HCT116 (cell line): ENCODE measurements around the gene INMT. TPM values are rescaled to one million over a fixed set of nuclear protein-coding genes. Genes with fewer than 3 reads are reported as not detected.

Experiments
- ATAC-seq: fragments of 200-7000 bp; cut with Tn5 transposase; 2 replicates; pipeline ENCODE4 v1.9.1; 2020; ENCODE audit warnings: mild to moderate bottlenecking, moderate library complexity
- BruUV-seq: library from RNA; stranded (reverse); fragments of 400-500 nt; replicated peaks from 2 replicates; lab custom pipeline; 2021; lab: Mats Ljungman, UMichigan
- CTCF ChIA-PET: fragments of 300-600 bp; sonication (Branson Sonifier 250); formaldehyde crosslinking; loops from one replicate; lab custom pipeline; 2021; ENCODE audit warnings: antibody characterized with exemption; lab: Charles Lee
- POLR2A ChIA-PET: fragments of 300-600, 350-600 bp; sonication (Branson Sonifier 250); formaldehyde crosslinking; loops from one replicate; lab custom pipeline; 2021; ENCODE audit warnings: antibody characterized with exemption; lab: Charles Lee
- RAD21 ChIA-PET, 2 experiments: fragments of 300-600 bp; sonication (Branson Sonifier 250); formaldehyde crosslinking; loops; one replicate each; lab custom pipeline; 2023; ENCODE audit warnings: low total read pairs in 2 of 2; ENCODE audit not compliant: uncharacterized antibody in 2 of 2, unreplicated experiment in 2 of 2, low non-redundant PET in 1 of 2; lab: Charles Lee
- DNase-seq: peaks from one replicate; pipeline ENCODE4 v3.0.0-alpha.2; 2010; ENCODE audit warnings: low read depth, low spot score
- H2AFZ ChIP-seq: fragments of 200-600 bp; shearing (Covaris generic), sonication (generic); 2 replicates; pipeline ENCODE4 v1.6.1; 2017; ENCODE audit warnings: low read depth, mixed run types, mixed read lengths, antibody characterized with exemption, low read length; ENCODE audit not compliant: poor library complexity, severe bottlenecking
- H3K27ac ChIP-seq: 2 replicates; pipeline ENCODE4 v1.5.1; 2012; ENCODE audit warnings: low read depth, low read length
- H3K27me3 ChIP-seq: fragments of 200-600 bp; sonication (generic); 2 replicates; pipeline ENCODE4 v1.6.1; 2016; ENCODE audit warnings: mixed run types, low read length, mixed read lengths; ENCODE audit not compliant: insufficient read depth
- H3K36me3 ChIP-seq, 2 experiments: fragments of 200-500 bp in 1 of 2; fragments of 200-600 bp in 1 of 2; sonication (Bioruptor generic) in 1 of 2; sonication (generic) in 1 of 2; 2 replicates each; pipeline versions ENCODE4 v1.5.1 to v1.6.1; 2014 to 2016; ENCODE audit warnings: low read length in 2 of 2, inconsistent platforms in 1 of 2, mixed read lengths in 1 of 2, mixed run types in 1 of 2; ENCODE audit not compliant: insufficient read depth in 2 of 2, control insufficient read depth in 1 of 2
- H3K4me1 ChIP-seq, 2 experiments: fragments of 200-600 bp in 1 of 2; sonication (generic) in 1 of 2; 2 replicates each; pipeline versions ENCODE4 v1.5.1 to v1.6.1; 2012 to 2017; ENCODE audit warnings: low read length in 2 of 2, inconsistent platforms in 1 of 2, mild to moderate bottlenecking in 1 of 2, mixed read lengths in 1 of 2, mixed run types in 1 of 2, moderate library complexity in 1 of 2; ENCODE audit not compliant: insufficient read depth in 2 of 2, control insufficient read depth in 1 of 2
- H3K4me2 ChIP-seq: fragments of 200-600 bp; sonication (generic); 2 replicates; pipeline ENCODE4 v1.6.1; 2017; ENCODE audit warnings: mixed run types, low read length, mixed read lengths
- H3K4me3 ChIP-seq, 2 experiments: fragments of 200-600 bp in 1 of 2; sonication (generic) in 1 of 2; replicated peaks in 1 of 2; 2 replicates each; pipeline ENCODE4 v1.5.1; 2011 to 2016; ENCODE audit warnings: low read length in 2 of 2, control low read depth in 1 of 2, low read depth in 1 of 2, mild to moderate bottlenecking in 1 of 2, mixed read lengths in 1 of 2, mixed run types in 1 of 2
- H3K79me2 ChIP-seq: fragments of 200-600 bp; sonication (generic); 2 replicates; pipeline ENCODE4 v1.6.1; 2017; ENCODE audit warnings: mild to moderate bottlenecking, mixed run types, low read length, moderate library complexity, mixed read lengths; ENCODE audit not compliant: insufficient read depth
- H3K9ac ChIP-seq: fragments of 200-600 bp; sonication (generic); 2 replicates; pipeline ENCODE4 v1.6.1; 2016; ENCODE audit warnings: low read length, mixed read lengths
- H3K9me2 ChIP-seq: fragments of 200-600 bp; sonication (generic), shearing (Covaris generic); 2 replicates; pipeline ENCODE4 v1.6.1; 2017; ENCODE audit warnings: mixed run types, mild to moderate bottlenecking, moderate library complexity; ENCODE audit not compliant: insufficient read depth
- H3K9me3 ChIP-seq, 2 experiments: fragments of 200-500 bp in 1 of 2; fragments of 200-600 bp in 1 of 2; sonication (Bioruptor generic) in 1 of 2; sonication (generic) in 1 of 2; 2 replicates each; pipeline ENCODE4 v1.6.1; 2014 to 2017; ENCODE audit warnings: low read length in 2 of 2, mixed read lengths in 2 of 2, inconsistent platforms in 1 of 2, low read depth in 1 of 2, mild to moderate bottlenecking in 1 of 2, mixed run types in 1 of 2, moderate library complexity in 1 of 2; ENCODE audit not compliant: control insufficient read depth in 1 of 2, insufficient read depth in 1 of 2
- H4K20me1 ChIP-seq: fragments of 200-600 bp; sonication (generic), shearing (Covaris generic); 2 replicates; pipeline ENCODE4 v1.6.1; 2017; ENCODE audit warnings: mixed run types, mild to moderate bottlenecking, moderate library complexity; ENCODE audit not compliant: insufficient read depth
- ATF3 ChIP-seq: IDR thresholded peaks from 2 replicates; pipeline ENCODE4 v1.6.1; 2012
- CEBPB ChIP-seq: IDR thresholded peaks from 2 replicates; pipeline ENCODE4 v1.6.1; 2012; ENCODE audit warnings: low read depth
- EGR1 ChIP-seq: IDR thresholded peaks from 2 replicates; pipeline ENCODE4 v1.6.1; 2012; ENCODE audit warnings: low read depth
- ELF1 ChIP-seq: IDR thresholded peaks from 2 replicates; pipeline ENCODE4 v1.6.1; 2012; ENCODE audit warnings: low read depth, borderline replicate concordance
- EZH2 ChIP-seq: fragments of 200-600 bp; sonication (generic); IDR thresholded peaks from 2 replicates; pipeline ENCODE4 v1.6.1; 2017; ENCODE audit warnings: antibody characterized with exemption, mixed run types
- EZH2phosphoT487 ChIP-seq: fragments of 200-600 bp; IDR thresholded peaks from 2 replicates; pipeline ENCODE4 v1.6.1; 2018; ENCODE audit warnings: antibody characterized with exemption, borderline replicate concordance
- FOSL1 ChIP-seq: IDR thresholded peaks from 2 replicates; pipeline ENCODE4 v1.6.1; 2012; ENCODE audit warnings: low read depth
- MAX ChIP-seq: IDR thresholded peaks from 2 replicates; pipeline ENCODE4 v1.6.1; 2012
- POLR2A ChIP-seq: IDR thresholded peaks from 2 replicates; pipeline ENCODE4 v1.7.0; 2011; ENCODE audit warnings: borderline replicate concordance; ENCODE audit not compliant: insufficient read depth, insufficient read length; ENCODE audit errors: extremely low read depth
- REST ChIP-seq: IDR thresholded peaks from 2 replicates; pipeline ENCODE4 v1.6.1; 2012; ENCODE audit warnings: low read depth
- SP1 ChIP-seq: IDR thresholded peaks from 2 replicates; pipeline ENCODE4 v1.6.1; 2012; ENCODE audit warnings: low read depth
- SRF ChIP-seq: IDR thresholded peaks from 2 replicates; pipeline ENCODE4 v1.6.1; 2012; ENCODE audit warnings: low read depth
- TCF7L2 ChIP-seq: IDR thresholded peaks from 2 replicates; pipeline ENCODE4 v1.7.0; 2011; ENCODE audit warnings: borderline replicate concordance, inconsistent platforms; ENCODE audit not compliant: insufficient read depth, insufficient read length; ENCODE audit errors: extremely low read depth
- YY1 ChIP-seq: IDR thresholded peaks from 2 replicates; pipeline ENCODE4 v1.6.1; 2011; ENCODE audit warnings: low read length, low read depth, moderate library complexity, mild to moderate bottlenecking; ENCODE audit not compliant: insufficient replicate concordance; ENCODE audit errors: extremely low read depth
- ZNF274 ChIP-seq: fragments of 200-500 bp; sonication (Bioruptor generic); IDR thresholded peaks from 2 replicates; pipeline ENCODE4 v1.6.1; 2014; ENCODE audit warnings: mild to moderate bottlenecking, low read depth, low read length, inconsistent platforms
- intact Hi-C: fragments of 100-400 bp; cut with micrococcal nuclease; formaldehyde crosslinking; loops from 2 replicates; pipeline ENCODE4 v1.10.0; 2022
- total RNA-seq: library from RNA; stranded (reverse); gene quantifications from one replicate; pipeline ENCODE4 v1.2.1, GENCODE V29; 2021; ENCODE audit not compliant: unreplicated experiment

Gene INMT
- total RNA-seq, 1 experiment from 2014 or later: 0.32 TPM

- TF ChIP-seq REST (no peak), EZH2 (no peak), POLR2A (no peak), TCF7L2 (no peak), ZNF274 (no peak), ELF1 (no peak)
Measured at GRCh38 chr7:30791114-30791513, 39.2 kb downstream of the INMT start (continued).

GRCh38 chr7:30795161-30795948 lies 43.4 kb downstream of the INMT start:
- no peaks in the 10 kb centered on the region for H3K9me3 ChIP-seq
- H2AFZ ChIP-seq: no peak overlapping the region
- no peak overlapping the region for H3K9ac ChIP-seq
- no peaks in the 10 kb centered on the region for H3K9me2 ChIP-seq
- H3K4me1 ChIP-seq: peaks cover 0 to 22% of the 10 kb centered on the region in 2 experiments; a peak in 3 of 4 replicates
- H3K36me3 ChIP-seq: peaks cover 0 to 3% of the 10 kb centered on the region in 2 experiments; a peak in 2 of 4 replicates
- no peaks in the 10 kb centered on the region for H3K79me2 ChIP-seq
- H3K27me3 ChIP-seq: no peaks in the 10 kb centered on the region
- H4K20me1 ChIP-seq: no peaks in the 10 kb centered on the region
- RAD21 ChIA-PET: no interaction called here
- ATAC-seq (peak; percentile 76), DNase-seq (peak; percentile 3)
- no TSS peak for BruUV-seq
- 0 out of 2 replicates have a peak overlapping the region, but pooled peaks have one; percentile 10 for H3K4me2 ChIP-seq
- CTCF ChIA-PET: no interaction called here
- intact Hi-C loops: no loop called here
- no peak overlapping the region for H3K4me3 ChIP-seq
- no peak overlapping the region for H3K27ac ChIP-seq
- POLR2A ChIA-PET: no interaction called here
- TF ChIP-seq FOSL1 (no peak), MAX (no peak), ATF3 (no peak), SRF (no peak), REST (no peak), EZH2 (no peak), ZNF274 (no peak), YY1 (no peak), CEBPB (no peak), EGR1 (no peak), EZH2phosphoT487 (no peak), SP1 (no peak), POLR2A (no peak)
